IPS-NIHi11 (cell line): ENCODE data around the gene CACNG6.
"Not testable (repeated sequence)": the region's sequence is repeated elsewhere in the genome, so short reads cannot be mapped to it uniquely, and the experiment has no call there.

Source experiments
- DNase-seq: peaks from one replicate; pipeline ENCODE4 v3.0.0; 2012; ENCODE audit warnings: mixed read lengths, low spot score

Gene CACNG6

GRCh38 chr19:53991224-53992113 is at the start of gene CACNG6:
CACNG6 (plus strand) TSS chr19:53991637; CDS start chr19:53992878, 1,241 bp downstream.
- peak; percentile 78 for DNase-seq

GRCh38 chr19:53942001-53942786 is 49.2 kb upstream of the CACNG6 start:
- peak; percentile 95 for DNase-seq

- no peak for DNase-seq
Measured at GRCh38 chr19:53944416-53944815, 47.0 kb upstream of the CACNG6 start.

- no peak for DNase-seq
Measured at GRCh38 chr19:53944933-53945332, 46.5 kb upstream of the CACNG6 start.

- no peak for DNase-seq
Measured at GRCh38 chr19:53945441-53945840, 46.0 kb upstream of the CACNG6 start.

- no peak for DNase-seq
Measured at GRCh38 chr19:53945998-53946397, 45.4 kb upstream of the CACNG6 start.

GRCh38 chr19:53947624-53948023 is 43.8 kb upstream of the CACNG6 start:
- peak; percentile 50 for DNase-seq

- not testable (repeated sequence) for DNase-seq
Measured at GRCh38 chr19:53948611-53949010, 42.8 kb upstream of the CACNG6 start.

GRCh38 chr19:53951436-53951835 is 40.0 kb upstream of the CACNG6 start:
- DNase-seq: no peak

- DNase-seq: no peak
Measured at GRCh38 chr19:53951947-53952346, 39.5 kb upstream of the CACNG6 start.

- DNase-seq: no peak
Measured at GRCh38 chr19:53953383-53953782, 38.1 kb upstream of the CACNG6 start.

- no peak for DNase-seq
Measured at GRCh38 chr19:53957448-53958167, 33.8 kb upstream of the CACNG6 start.

- DNase-seq: peak; percentile 84
Measured at GRCh38 chr19:53958168-53958571, 33.3 kb upstream of the CACNG6 start.

- DNase-seq: peak; percentile 72
Measured at GRCh38 chr19:53958823-53959757, 32.3 kb upstream of the CACNG6 start.

GRCh38 chr19:53960187-53960586 is 31.2 kb upstream of the CACNG6 start:
- no peak for DNase-seq

GRCh38 chr19:53960886-53961285 is 30.6 kb upstream of the CACNG6 start:
- no peak for DNase-seq

- no peak for DNase-seq
Measured at GRCh38 chr19:53961523-53962356, 29.7 kb upstream of the CACNG6 start.

- peak; percentile 61 for DNase-seq
Measured at GRCh38 chr19:53962887-53963431, 28.5 kb upstream of the CACNG6 start, which contains the start of gene CACNG8. CACNG8 (plus strand) TSS chr19:53962937.

GRCh38 chr19:53965091-53965490 is 26.3 kb upstream of the CACNG6 start:
- DNase-seq: no peak

GRCh38 chr19:53966931-53967330 is 24.5 kb upstream of the CACNG6 start:
- DNase-seq: no peak
